ENCODE measurements around the gene TESPA1. TPM values are rescaled to one million over a fixed set of nuclear protein-coding genes. Genes with fewer than 3 reads are reported as not detected.

The TESPA1 gene
- total RNA-seq, 2 experiments from 2014 or later: 111 to 112 TPM

DNA sequence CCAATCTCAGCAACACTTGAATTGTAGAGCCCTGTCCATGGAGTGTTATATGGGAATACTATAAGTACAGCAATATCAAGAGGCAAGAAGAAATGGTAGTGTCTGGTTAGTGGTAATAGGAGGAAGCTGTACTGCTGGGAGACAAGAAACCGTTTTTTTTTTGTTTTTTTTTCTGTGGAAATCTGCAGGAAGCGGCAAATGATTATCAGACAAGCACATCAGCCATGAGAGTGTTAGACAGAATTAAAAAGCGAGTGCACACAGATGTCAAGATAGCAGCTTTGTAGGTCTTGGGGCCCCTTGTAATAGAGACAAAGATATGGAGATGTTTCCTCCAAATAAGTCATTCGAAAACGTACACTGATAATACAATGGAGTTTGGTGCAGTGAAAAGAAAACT, 6.7 kb downstream of the TESPA1 start:
- Mint-ChIP-seq H3K27me3 (no peaks in the 10 kb centered on the region), H3K27ac (peak overlapping the region; percentile 74), H3K9me3 (no peaks in the 10 kb centered on the region), H3K4me3 (peak overlapping the region; percentile 79), H3K36me3 (ENCODE audit: low read depth) (peaks cover 92% of the 10 kb centered on the region), H3K4me1 (peaks cover 91% of the 10 kb centered on the region)
- no peak for DNase-seq
- ChIA-PET POLR2A (interaction anchor here (1.0 to 10.5 kb wide), 5 partner anchors 6 to 43 kb away, joined by 5 to 78 read pairs (median 11); partner anchors contain the start of gene TESPA1), CTCF (interaction anchor here (2.0 to 5.7 kb wide), 3 partner anchors 15 to 228 kb away, joined by 5 to 40 read pairs (median 17); no protein-coding TSS in a partner anchor)

DNA sequence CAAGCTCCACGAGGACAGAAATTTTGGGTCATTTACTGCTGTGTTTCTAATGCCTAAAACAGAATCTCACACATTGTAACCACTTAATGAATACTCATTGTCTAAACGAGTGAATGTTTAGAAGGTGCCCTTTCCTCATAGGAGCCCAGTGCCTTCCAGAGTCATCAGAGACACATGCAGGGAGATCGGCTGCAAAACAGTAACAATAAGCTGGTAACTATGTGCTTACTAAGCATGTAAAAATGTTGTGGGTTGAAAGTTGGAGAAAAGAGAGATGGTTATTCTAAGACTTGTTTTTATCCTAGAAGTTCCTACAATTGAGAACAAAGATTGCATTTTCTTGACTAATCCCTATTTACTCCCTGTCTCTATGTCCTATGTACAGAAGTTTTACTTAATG, 7.4 kb downstream of the TESPA1 start:
- ChIA-PET CTCF (interaction anchor here (2.0 to 5.7 kb wide), 3 partner anchors 16 to 227 kb away, joined by 5 to 40 read pairs (median 17); no protein-coding TSS in a partner anchor), POLR2A (interaction anchor here (1.0 to 10.5 kb wide), 5 partner anchors 7 to 42 kb away, joined by 5 to 78 read pairs (median 11); partner anchors contain the start of gene TESPA1)
- peak overlapping the region; percentile 79 for H3K4me3 Mint-ChIP-seq

DNA sequence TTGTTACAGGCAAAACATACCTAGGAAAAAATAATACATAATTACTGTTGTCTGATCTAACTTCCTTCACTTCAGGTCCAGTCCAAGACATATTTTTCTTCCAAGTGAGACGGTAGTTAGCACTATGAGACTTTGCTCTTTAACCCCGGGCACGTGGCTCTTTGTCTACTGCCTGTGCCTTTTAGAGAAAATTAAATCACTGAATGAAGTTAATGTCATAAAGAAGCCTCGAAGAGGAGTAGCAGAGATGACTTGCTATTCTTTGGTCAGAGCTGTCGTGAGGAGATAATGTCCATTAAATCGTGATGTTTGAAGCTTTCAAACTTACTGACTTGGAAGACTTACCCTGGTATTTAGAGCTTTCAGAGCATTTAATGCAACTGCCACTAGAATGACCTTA, 8.7 kb downstream of the TESPA1 start:
- no peaks in the 10 kb centered on the region for H3K27me3 Mint-ChIP-seq
- peaks cover 86% of the 10 kb centered on the region for H3K4me1 Mint-ChIP-seq
- H3K9me3 Mint-ChIP-seq: no peaks in the 10 kb centered on the region
- ChIA-PET POLR2A (interaction anchor here (1.3 to 10.5 kb wide), 2 partner anchors 8 to 16 kb away, joined by 3 to 78 read pairs; partner anchors contain the start of gene TESPA1), CTCF (interaction anchor here (0.6 to 5.7 kb wide), 7 partner anchors 10 to 226 kb away, joined by 3 to 40 read pairs (median 5); no protein-coding TSS in a partner anchor)
- H3K4me3 Mint-ChIP-seq: peak overlapping the region; percentile 9
- H3K27ac Mint-ChIP-seq: peak overlapping the region; percentile 53
- DNase-seq: no peak
- peaks cover 93% of the 10 kb centered on the region for H3K36me3 Mint-ChIP-seq (ENCODE audit: low read depth)

More for the DNA sequence above, 7.4 kb downstream of the TESPA1 start:
- peak overlapping the region; percentile 13 for H3K27ac Mint-ChIP-seq
- H3K4me1 Mint-ChIP-seq: peaks cover 90% of the 10 kb centered on the region
- DNase-seq: no peak
- H3K9me3 Mint-ChIP-seq: no peaks in the 10 kb centered on the region
- H3K27me3 Mint-ChIP-seq: no peaks in the 10 kb centered on the region
- H3K36me3 Mint-ChIP-seq (ENCODE audit: low read depth): peaks cover 92% of the 10 kb centered on the region

DNA sequence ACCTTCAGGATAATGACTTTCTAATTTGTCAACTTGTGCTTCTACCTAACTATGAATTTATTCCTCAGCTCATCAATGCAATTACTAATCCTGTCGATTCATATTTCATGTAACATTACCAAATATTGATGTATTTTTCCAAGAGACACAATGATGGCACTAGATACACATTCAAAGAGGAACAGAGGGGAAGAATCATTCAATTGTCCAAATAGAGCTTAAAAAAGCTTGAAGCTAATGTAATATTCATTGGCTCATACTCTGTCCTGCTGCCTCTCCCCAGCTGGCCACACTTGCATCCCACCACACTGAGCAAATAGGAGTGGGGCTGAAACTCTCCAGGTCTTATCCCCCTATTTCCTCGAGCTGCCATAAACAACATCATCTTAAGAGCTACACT, 9.3 kb downstream of the TESPA1 start:
- H3K36me3 Mint-ChIP-seq (ENCODE audit: low read depth): peaks cover 94% of the 10 kb centered on the region
- peaks cover 86% of the 10 kb centered on the region for H3K4me1 Mint-ChIP-seq
- peak overlapping the region; percentile 8 for H3K4me3 Mint-ChIP-seq
- H3K27me3 Mint-ChIP-seq: no peaks in the 10 kb centered on the region
- H3K27ac Mint-ChIP-seq: no peak overlapping the region
- POLR2A ChIA-PET: interaction anchor here (0.7 to 10.5 kb wide), 3 partner anchors 9 to 18 kb away, joined by 3 to 78 read pairs (median 3); partner anchors contain the start of gene TESPA1
- DNase-seq: no peak
- CTCF ChIA-PET: interaction anchor here (1.1 to 5.7 kb wide), 6 partner anchors 9 to 225 kb away, joined by 4 to 40 read pairs (median 8); no protein-coding TSS in a partner anchor
- H3K9me3 Mint-ChIP-seq: no peaks in the 10 kb centered on the region

DNA sequence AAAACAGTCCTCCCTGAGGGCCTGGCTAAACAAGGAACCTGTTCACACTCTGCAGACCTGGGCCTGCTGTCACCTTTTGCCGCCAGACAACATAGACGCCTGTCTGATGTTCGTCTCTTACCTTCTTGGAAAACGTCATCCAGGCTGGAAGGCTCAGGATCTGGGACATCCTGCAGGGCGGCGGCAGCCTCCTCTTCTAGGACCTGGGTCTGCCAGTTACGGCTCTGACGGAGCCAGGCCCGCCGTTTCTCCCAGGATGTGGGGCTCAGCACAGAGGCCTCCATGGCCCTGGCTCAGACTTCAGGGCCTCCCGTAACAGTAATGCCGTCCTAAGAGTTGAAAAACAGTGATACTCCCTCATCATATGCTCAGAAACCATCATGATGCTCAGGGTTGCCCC, 10.3 kb downstream of the TESPA1 start:
- CTCF ChIA-PET: interaction anchor here (0.9 to 5.7 kb wide), 5 partner anchors 8 to 225 kb away, joined by 3 to 40 read pairs (median 3); no protein-coding TSS in a partner anchor
- no peak overlapping the region for H3K4me3 Mint-ChIP-seq
- H3K4me1 Mint-ChIP-seq: peaks cover 78% of the 10 kb centered on the region
- no peaks in the 10 kb centered on the region for H3K27me3 Mint-ChIP-seq
- peaks cover 84% of the 10 kb centered on the region for H3K36me3 Mint-ChIP-seq (ENCODE audit: low read depth)
- POLR2A ChIA-PET: interaction anchor here (1.3 to 10.5 kb wide), 2 partner anchors 10 to 17 kb away, joined by 3 to 78 read pairs; partner anchors contain the start of gene TESPA1
- DNase-seq: no peak
- H3K9me3 Mint-ChIP-seq: no peaks in the 10 kb centered on the region
- no peak overlapping the region for H3K27ac Mint-ChIP-seq

DNA sequence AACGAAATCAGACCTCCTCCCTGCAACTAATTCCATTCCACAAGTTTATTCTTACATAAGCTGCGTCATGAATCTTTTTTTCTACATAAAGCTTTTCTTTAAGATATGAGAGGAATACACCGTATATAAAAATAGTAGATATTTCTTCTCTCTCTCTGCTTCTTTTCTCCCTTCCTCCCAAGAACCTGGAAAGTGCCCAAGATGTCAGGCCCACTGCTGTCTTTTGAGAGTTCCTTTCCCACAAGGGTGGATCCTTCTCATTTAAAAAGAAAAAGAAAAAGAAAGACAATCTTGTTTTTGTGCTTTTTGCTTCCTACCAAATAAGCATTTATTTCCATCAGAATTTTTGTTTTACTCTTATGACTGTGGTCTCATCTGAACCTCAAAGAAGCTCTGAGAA, 11.0 kb downstream of the TESPA1 start:
- ChIA-PET POLR2A (interaction anchor here (0.8 to 10.5 kb wide), 3 partner anchors 8 to 19 kb away, joined by 3 to 78 read pairs (median 3); partner anchors contain the start of gene TESPA1), CTCF (interaction anchor here (0.6 to 5.7 kb wide), 8 partner anchors 8 to 256 kb away, joined by 3 to 40 read pairs (median 3); no protein-coding TSS in a partner anchor)

DNA sequence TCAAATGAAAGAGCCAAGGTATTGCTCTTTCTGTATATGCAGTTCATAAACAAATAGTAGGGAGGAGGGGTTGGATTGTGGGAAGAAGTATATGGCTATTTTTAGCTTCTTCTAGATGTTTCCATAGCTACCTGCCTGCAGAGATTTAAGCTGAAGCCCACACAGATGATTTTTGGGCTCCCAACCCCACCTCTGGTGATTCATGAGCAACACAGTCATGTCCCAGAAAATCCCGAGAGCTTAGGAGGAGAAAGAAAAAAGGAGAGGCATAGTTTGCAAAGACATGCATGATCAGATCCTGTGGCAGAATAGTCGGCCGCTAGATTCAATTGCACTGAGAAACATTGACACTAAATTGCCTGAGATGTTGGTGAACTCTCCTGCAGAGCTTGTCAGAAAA, 13.8 kb downstream of the TESPA1 start:
- no peaks in the 10 kb centered on the region for H3K9me3 Mint-ChIP-seq
- peaks cover 63% of the 10 kb centered on the region for H3K4me1 Mint-ChIP-seq
- H3K4me3 Mint-ChIP-seq: no peak overlapping the region
- H3K36me3 Mint-ChIP-seq (ENCODE audit: low read depth): peaks cover 80% of the 10 kb centered on the region
- CTCF ChIA-PET: interaction anchor here (1.5 to 1.8 kb wide), 3 partner anchors 11 to 101 kb away, joined by 5 to 7 read pairs (median 5); no protein-coding TSS in a partner anchor
- POLR2A ChIA-PET: interaction anchor here (1.1 to 10.5 kb wide), 4 partner anchors 9 to 26 kb away, joined by 3 to 78 read pairs (median 15); partner anchors contain the start of gene TESPA1
- no peak for DNase-seq
- no peaks in the 10 kb centered on the region for H3K27me3 Mint-ChIP-seq
- H3K27ac Mint-ChIP-seq: no peak overlapping the region

More for the DNA sequence above, 11.0 kb downstream of the TESPA1 start:
- Mint-ChIP-seq H3K27ac (no peak overlapping the region), H3K36me3 (ENCODE audit: low read depth) (peaks cover 78% of the 10 kb centered on the region), H3K4me3 (no peak overlapping the region), H3K9me3 (no peaks in the 10 kb centered on the region), H3K27me3 (no peaks in the 10 kb centered on the region), H3K4me1 (peaks cover 73% of the 10 kb centered on the region)
- no peak for DNase-seq

DNA sequence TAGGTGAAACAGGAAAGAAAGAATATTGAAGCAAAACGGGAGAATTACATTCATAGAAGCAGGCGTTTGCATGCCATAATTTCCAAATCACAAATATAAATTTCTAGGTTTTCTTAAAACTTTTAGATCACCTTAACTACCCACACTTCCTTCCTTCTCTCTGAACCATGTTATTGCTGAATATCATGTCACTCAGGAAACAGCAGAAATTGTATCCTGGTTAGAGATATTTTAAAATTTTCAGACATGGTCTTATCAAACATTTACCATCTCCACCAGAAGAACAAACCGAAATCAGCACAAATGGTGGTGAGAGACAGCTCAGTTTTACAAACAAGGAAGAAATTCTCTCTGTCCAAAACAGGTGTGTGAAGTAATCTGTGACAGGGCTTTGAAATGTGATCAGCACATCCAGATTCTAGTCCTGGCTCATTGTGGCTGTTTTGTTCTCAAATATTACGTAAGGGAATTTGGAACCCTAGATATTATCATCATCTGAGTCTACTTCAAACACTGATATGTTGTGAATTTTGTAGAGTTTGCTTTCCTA, 16.3 kb downstream of the TESPA1 start:
- ChIA-PET CTCF (interaction anchor here (1.4 to 3.3 kb wide), 4 partner anchors 10 to 104 kb away, joined by 4 to 12 read pairs (median 10); no protein-coding TSS in a partner anchor), POLR2A (interaction anchor here (1.3 to 10.5 kb wide), 4 partner anchors 9 to 569 kb away, joined by 3 to 78 read pairs (median 18); partner anchors contain the start of gene TESPA1)
- Mint-ChIP-seq H3K27ac (peak overlapping the region; percentile 79), H3K36me3 (ENCODE audit: low read depth) (peaks cover 79% of the 10 kb centered on the region), H3K4me1 (peaks cover 49% of the 10 kb centered on the region), H3K9me3 (no peaks in the 10 kb centered on the region), H3K4me3 (peak overlapping the region; percentile 18), H3K27me3 (no peaks in the 10 kb centered on the region)
- DNase-seq: no peak

DNA sequence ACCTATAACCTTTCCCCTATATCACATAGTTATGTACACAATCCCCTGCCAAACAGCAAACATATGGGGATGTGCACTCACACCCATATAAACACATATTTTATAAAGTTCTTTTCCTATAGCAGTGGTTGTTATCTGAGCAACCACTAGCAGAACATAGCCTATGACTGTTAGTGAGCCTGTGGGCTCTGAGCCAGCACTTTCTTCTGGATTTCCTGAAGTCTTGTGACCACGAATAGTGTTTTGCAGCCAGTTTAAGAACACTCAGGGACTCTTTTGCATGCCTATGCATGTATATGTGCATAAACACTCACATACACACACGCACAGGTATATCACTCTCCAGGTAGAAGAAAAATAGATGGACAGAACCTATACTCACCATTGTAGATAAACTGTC, 17.1 kb downstream of the TESPA1 start:
- Mint-ChIP-seq H3K9me3 (no peaks in the 10 kb centered on the region), H3K4me1 (peaks cover 46% of the 10 kb centered on the region), H3K27me3 (no peaks in the 10 kb centered on the region), H3K4me3 (no peak overlapping the region), H3K27ac (peak overlapping the region; percentile 79), H3K36me3 (ENCODE audit: low read depth) (peaks cover 79% of the 10 kb centered on the region)
- CTCF ChIA-PET: interaction anchor here (1.1 to 3.3 kb wide), 3 partner anchors 9 to 26 kb away, joined by 3 to 11 read pairs (median 10); no protein-coding TSS in a partner anchor
- no peak for DNase-seq
- POLR2A ChIA-PET: interaction anchor here (0.9 to 1.6 kb wide), 3 partner anchors 10 to 32 kb away, joined by 3 to 11 read pairs (median 5); no protein-coding TSS in a partner anchor

DNA sequence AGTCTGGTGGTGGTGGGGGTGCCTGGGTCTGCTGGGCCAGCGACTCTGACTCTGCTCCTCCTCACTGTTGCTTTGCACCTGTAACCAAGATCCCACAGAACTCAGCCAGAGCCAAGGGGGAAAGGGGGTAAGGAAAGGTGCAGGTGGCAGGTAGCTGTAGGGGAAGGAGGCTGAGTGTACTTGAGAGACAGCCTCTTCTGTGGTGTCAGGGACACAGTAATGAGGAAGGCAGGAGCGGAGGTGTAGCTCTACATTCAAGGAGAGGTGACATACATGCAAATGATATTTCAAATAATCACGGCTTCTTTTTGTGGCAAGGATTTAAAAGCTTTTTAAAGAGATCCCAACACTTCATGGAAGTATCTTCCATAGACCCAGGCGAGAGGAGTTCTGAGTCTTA, 23.4 kb downstream of the TESPA1 start:
- Mint-ChIP-seq H3K36me3 (ENCODE audit: low read depth) (peaks cover 91% of the 10 kb centered on the region), H3K4me1 (peaks cover 61% of the 10 kb centered on the region), H3K27me3 (no peaks in the 10 kb centered on the region), H3K4me3 (no peak overlapping the region), H3K27ac (peak overlapping the region; percentile 34), H3K9me3 (no peaks in the 10 kb centered on the region)
- DNase-seq: no peak
- ChIA-PET CTCF (interaction anchor here (1.2 to 6.4 kb wide), 5 partner anchors 15 to 211 kb away, joined by 3 to 73 read pairs (median 5); no protein-coding TSS in a partner anchor), POLR2A (interaction anchor here (2.5 to 4.4 kb wide), 2 partner anchors 18 to 22 kb away, joined by 10 to 24 read pairs; no protein-coding TSS in a partner anchor)

DNA sequence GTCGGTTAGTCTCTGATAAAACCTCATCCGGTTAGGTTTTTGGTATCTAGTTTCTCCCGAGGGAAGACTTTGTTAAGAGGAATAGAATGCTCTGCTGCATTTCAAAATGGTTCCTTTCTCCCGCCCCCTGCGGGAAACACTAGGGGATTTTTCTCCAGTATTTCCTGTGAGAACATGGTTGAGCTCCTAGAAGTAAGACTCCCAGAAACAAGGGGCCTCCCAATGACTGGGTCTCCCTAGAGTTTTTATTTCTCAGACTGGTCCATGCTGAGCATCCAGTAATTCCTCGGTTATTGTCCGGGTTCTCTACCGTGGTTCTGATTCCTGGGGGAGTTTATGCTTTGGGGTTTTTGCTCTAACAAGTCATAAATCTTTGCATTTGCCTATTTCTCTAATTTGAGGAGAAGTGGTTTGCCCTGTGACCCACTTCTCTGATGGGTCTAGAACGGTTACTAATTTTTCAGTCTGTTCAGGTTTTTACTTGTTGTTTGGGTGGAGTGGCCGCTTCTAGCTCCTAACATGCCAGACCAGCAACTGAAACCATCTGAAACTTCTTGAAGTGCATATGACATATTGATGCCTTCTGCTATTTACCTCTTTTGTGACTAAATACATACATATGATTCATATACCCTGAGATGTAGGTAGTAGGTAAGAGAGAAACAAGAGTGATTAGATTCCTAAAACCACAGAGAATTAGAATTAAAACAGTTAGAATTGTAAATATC, 25.1 kb downstream of the TESPA1 start:
- peaks cover 70% of the 10 kb centered on the region for H3K4me1 Mint-ChIP-seq
- H3K9me3 Mint-ChIP-seq: no peaks in the 10 kb centered on the region
- peaks cover 90% of the 10 kb centered on the region for H3K36me3 Mint-ChIP-seq (ENCODE audit: low read depth)
- POLR2A ChIA-PET: interaction anchor here (1.3 to 4.4 kb wide), 4 partner anchors 19 to 104 kb away, joined by 4 to 24 read pairs (median 8); partner anchors contain the start of gene TESPA1
- peak overlapping the region; percentile 76 for H3K27ac Mint-ChIP-seq
- DNase-seq: no peak
- no peaks in the 10 kb centered on the region for H3K27me3 Mint-ChIP-seq
- CTCF ChIA-PET: interaction anchor here (1.3 to 6.4 kb wide), 6 partner anchors 11 to 235 kb away, joined by 3 to 73 read pairs (median 10); no protein-coding TSS in a partner anchor
- H3K4me3 Mint-ChIP-seq: peak overlapping the region; percentile 14

All from activated CD4-positive, alpha-beta memory T cell treated with anti-CD3 and anti-CD28 coated beads, Interleukin-2, amount 10 ng/mL, durations not matched to agents 7 days and 5 days (primary cell).